Activated T-cell treated with anti-CD3 and anti-CD28 coated beads, Interleukin-2, amount 50 U/mL, for 1 hour (primary cell): ENCODE results near the gene PTPRN2.
A peak's percentile ranks its signal among the peaks of the same experiment; 100 is the strongest.

ENCODE experiments used
- DNase-seq: peaks from one replicate; pipeline ENCODE4 v3.0.0-alpha.2; 2020

Gene PTPRN2

DNA sequence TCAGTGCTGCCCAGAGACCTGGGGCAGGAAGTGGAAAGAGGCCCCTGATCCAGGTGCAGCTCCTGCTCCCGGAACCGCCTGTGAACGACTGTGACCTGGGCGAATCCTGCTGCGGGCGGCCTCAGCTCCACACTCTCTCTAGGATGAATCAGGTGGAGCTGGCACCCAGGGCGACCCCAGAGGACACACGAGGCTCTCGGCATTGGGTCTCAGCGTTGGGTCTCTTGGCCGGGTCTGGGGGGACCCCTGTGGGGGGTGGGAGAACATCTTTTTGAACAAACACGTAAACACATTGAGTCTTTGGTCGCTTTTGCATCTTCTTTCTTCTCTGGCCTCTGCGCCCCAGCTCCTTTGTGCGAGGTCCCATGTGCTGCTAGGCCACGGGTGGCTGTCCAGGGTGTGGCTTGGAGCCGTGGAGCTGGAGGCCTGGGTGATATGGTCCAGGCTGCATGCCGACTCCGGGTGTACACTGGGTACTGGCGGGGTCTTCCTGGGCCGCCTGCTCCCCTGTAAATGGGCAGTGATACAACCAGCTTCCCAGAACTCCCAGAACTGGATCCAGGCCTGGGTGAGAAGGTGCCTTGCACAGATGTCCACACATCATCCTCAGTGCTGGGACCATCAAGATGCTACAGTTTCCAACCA lies 815.0 kb downstream of the PTPRN2 start:
- no peak for DNase-seq

DNA sequence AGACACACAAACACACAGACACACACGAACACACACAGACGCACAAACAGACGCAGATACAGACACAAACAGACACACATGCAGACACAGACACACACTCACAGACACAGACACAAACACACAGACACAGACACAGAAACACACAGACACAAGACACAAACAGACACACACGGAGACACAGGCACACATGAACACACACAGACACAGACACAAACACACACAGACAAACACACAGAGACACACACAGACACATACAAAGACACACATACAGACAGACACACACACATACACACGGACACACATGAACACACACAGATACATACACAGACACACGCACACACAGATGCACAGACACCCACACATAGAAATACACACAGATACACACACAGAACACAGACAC lies 815.9 kb downstream of the PTPRN2 start:
- no peak for DNase-seq

DNA sequence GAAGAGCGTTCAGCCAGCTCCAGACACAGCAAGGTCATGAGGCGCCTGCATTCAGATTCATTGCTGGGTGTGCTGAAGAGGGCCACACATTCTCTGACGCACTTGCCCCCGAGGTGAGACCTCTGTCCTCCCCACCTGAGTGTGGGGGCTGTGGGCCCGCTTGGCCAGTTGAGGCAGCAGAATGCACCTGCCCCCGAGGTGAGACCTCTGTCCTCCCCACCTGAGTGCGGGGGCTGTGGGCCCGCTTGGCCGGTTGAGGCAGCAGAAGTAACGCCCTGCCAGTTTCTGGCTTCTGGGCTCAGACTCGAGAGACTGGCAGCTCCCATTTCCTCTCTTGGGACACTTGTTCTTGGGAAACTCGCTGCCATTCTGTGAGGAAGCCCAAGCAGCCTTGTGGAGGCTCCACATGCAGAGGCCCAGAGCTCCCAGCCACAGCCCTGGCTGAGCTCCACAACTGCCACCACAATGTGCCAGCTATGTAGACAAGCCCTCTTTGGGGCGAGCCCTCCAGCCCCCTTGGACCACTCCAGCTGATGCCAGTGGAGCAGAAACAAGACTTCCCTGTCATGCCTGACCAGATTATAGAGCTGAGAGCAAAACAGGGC lies 816.8 kb downstream of the PTPRN2 start:
- no peak for DNase-seq

DNA sequence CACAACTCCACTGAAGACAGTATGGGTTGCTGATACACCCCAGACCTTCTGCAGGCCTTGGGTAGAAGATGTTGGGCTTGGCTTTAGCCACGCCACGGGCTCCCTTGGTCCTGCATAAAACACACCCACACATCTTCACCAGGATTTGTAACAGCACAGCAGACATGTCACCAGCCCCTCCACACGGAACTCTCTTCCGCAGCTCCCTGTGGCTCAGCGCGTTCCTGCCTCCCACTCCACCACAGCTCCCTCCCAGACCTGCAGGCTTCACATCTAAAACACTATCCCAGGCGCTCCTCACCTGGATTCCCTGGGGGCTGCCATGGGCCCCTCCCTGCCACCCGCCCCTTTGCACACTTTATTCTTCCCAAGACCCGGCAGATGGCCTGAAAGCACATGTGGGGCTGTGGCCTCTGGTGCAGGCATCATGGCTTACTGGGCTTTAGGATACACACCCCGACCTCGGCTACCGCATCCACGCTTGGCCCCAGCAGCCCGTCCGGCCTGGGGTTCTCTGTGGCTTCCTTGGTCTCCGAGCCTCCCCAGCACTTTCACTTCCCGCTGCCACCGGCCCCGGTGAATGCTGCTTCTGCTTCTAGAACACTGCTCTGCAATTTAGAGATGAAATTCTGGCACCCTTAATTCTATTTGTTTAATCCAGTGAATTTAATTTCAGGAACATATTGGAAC lies 818.0 kb downstream of the PTPRN2 start:
- DNase-seq: no peak

DNA sequence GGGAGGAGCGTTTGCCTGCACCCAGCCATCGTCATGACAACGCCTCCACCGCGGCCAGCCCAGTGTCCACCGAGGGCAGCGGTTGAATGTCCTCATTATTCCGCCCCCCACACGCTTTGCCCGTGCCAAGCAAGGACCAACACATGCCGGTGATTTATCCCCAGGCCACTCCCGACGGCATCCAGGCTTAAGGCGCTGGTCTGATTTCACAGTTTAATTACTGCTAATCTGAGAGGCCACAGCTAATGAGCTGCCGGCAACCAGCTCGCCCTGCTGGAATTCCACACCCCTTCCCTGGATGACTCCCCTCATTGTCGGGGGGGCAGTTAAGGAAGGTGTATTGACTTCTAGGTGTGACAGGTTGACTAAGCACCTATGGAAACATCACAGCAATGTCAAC lies 818.5 kb downstream of the PTPRN2 start:
- DNase-seq: no peak

DNA sequence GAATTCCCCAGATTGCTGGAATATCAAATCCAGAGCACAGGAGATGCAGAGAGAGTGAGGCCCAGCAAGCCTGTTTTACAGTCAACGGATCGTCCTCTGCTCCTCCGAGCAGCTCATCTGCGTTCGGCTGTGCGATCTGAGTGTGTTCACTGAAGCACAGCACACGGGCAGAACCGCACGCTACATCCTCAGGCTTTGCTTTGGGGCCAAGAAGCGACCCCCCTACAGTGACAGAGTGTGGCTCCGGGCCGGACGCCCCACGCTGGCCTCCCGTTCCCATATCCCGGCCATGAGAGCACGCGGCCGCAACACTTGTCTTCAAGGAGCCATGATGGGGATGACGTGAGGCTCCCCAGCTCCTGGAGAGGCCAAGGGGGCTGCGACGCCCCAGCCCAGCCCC lies 819.4 kb downstream of the PTPRN2 start:
- DNase-seq: no peak

DNA sequence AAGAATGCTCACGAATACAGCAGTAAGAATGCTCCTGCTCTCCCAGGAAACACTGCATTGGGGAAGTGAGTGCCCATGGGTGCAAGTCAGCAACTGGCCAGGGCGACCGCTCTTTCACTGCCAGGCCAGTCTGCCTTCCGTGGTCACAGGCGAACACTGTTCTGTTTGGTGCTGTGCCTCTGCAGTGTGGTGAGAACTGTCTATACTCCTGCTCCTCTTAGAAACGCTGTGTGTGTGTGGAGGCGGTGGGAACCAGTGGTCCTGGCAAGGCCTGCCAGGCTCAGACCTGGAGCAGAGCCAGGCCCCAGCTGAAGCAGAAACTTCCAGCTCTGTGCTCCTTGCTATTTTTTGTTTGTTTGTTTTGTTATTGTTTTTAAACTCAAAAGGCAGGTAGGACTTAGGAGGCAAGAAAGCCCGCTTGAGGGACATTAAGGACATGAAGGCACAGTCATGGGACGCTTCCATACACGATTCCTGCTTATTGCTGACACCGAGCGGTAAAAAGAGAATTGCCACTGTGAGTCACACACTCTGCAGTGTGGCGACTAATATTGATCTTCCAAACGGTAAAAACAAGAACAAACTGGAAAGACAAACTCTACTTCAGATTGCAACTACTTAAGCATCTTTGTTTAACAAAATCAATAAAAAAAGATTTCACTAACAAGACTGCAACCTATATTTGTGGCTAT lies 820.0 kb downstream of the PTPRN2 start:
- no peak for DNase-seq

DNA sequence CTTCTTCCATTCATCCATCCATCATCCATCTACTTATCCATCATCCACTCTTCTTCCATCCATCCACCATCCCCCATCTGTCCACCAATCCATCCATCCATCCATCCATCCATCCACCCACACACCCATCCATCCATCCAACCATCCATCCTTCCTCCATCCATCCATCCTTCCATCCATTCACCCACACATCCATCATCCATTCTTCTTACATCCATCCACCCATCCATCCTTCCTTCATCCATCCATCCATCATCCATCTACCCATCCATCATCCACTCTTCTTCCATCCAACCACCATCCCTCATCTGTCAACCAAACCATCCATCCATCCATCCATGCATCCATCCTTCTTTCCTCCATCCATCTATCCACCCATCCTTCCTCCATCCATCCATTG lies 821.5 kb downstream of the PTPRN2 start:
- DNase-seq: no peak

DNA sequence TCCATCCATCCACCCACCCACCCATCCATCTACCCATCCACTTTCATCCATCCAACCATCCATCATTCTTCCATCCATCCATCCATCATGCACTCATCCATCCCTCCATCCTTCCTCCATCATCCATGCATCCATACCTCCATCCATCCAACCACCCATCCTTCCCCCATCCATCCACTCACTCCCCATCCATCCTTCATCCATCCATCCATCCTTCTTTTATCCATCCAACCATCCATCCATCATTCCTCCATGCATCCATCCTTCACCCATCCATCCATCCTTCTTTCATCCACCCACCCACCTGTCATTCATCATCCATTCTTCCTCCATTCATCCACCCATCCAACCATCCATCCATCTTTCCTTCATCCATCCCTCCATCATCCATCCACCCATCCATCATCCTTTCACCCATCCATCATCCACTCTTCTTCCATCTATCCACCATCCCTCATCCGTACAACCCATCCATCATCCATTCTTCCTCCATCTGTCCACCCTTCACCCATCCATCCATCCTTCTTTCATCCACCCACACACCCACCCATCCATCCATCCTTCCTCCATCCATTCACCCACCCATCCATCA lies 822.6 kb downstream of the PTPRN2 start:
- no peak for DNase-seq

DNA sequence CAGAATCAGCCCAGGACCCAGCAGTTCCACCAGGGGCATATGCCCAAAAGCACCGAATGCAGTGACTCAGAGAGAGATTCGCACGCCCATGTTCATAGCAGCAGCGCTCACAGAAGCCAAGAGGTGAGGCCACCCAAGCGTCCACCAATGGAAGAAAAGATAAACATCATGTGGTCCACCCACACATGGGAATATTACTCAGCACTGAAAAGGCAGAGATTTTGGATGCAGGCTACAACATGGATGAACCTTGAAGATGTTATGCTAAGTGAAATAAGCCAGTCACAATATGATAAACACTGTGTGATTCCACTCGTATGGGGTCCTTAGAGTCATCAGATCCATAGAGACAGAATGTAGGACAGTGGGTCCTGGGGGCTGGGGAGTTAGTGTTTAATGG lies 823.4 kb downstream of the PTPRN2 start:
- no peak for DNase-seq

DNA sequence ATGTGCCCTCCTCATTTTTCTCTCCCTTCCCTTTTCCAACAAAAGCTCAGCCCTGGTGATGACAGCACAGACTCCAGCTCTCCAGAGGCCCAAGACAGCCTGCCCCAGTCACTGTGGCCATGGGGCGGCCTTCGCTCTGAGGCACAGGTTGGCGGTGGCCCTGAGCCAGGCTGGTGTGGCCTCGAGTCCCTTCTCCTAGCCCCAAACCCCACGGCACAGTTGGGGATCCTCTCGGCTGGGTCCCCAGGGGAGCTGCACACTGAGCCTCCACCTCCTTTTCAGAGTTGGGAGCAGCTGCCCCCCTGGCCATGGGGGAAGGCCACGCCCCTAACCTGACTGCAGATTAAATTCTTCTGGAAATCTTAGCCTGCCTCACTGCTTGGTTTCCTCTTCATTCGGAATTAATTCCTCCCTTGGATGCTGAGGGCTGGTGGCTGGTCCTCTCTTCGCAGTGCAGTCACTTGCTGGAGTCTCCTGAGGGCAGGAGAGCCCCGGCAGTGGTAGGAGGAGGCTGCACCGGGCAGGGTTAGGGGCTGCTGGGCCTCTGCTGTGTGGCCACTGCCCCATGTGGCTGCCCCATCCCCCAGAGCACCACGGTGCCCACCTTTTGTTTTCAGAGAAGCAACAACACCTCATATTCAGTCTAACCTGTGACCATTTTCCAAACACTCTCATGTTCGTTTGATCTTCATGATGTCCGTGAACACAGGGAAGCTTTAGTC lies 824.2 kb downstream of the PTPRN2 start:
- no peak for DNase-seq

DNA sequence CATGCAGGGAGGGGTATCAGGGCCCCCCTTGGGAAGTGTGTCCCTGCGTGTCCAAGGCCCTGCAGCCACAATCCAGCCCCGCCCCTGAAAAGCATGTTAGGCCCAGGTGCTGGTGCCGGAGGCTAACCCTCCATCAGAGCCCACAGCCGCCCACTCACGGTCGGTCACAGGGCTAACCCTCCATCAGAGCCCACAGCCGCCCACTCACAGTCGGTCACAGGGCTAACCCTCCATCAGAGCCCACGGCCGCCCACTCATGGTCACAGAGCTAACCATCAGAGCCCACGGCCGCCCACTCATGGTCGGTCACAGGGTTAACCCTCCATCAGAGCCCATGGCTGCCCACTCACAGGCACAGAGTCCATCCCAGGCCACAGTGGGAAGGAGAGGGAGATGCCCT lies 824.8 kb downstream of the PTPRN2 start:
- DNase-seq: no peak

DNA sequence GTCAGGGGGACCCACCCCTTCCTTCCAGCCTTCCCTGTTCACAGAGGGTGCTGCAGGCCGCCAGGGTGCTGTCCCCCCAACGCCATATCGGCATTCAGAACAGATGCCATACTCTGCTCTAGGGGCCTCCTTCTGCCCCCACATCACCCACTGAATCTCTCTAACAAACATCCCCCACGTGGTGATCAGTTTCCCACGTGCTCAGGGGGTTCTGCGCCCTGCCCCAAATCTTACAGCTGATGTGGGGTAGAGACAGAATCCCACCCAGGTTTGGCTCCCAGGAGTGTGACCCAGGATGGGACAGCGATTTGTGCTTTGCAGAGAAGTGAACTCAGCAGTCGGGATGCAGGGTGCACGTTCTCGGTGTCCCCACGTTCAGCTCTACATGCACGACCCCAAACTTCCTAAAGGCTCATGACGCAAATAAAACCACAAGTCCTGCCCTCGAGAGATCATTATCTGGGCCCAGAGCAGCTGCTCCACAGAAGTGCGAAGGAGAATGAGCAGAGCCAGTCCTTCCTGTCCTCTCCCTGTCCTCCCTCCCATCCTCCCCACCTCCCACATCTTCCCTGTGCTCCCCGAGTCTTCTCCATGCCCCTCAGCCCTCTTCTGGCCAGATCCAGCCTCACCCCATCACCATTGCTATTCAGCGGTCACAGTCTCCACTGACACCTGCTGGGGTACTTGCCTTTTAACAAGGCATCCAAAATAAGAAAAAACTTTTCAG lies 827.5 kb downstream of the PTPRN2 start:
- DNase-seq: no peak

DNA sequence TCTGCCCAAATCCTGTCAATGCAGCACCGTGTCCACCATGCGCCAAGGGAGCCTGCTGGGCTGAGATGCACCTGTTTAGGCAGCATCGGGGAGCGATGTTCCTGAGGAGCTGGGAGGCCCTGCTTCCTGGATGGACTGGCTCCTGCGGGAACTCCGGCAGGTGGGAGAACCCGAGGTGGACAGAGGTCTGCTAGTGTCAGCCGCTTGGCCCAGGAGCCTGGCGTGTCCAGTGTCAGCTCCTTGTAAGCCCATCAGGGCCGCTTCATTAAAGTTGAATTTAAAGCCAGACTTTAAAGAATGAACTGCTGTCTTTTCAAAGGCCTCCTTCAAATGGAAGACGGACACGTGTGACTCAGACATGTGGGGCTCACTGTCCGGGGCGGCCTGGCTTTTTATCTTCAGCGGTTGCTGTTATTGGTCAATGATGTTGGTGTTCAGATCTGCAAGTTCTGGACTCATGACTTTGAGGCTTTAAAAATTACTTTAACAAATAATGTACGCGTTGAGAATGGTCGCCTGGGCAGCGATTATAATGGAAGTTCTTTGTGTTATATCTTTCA lies 828.3 kb downstream of the PTPRN2 start:
- no peak for DNase-seq

DNA sequence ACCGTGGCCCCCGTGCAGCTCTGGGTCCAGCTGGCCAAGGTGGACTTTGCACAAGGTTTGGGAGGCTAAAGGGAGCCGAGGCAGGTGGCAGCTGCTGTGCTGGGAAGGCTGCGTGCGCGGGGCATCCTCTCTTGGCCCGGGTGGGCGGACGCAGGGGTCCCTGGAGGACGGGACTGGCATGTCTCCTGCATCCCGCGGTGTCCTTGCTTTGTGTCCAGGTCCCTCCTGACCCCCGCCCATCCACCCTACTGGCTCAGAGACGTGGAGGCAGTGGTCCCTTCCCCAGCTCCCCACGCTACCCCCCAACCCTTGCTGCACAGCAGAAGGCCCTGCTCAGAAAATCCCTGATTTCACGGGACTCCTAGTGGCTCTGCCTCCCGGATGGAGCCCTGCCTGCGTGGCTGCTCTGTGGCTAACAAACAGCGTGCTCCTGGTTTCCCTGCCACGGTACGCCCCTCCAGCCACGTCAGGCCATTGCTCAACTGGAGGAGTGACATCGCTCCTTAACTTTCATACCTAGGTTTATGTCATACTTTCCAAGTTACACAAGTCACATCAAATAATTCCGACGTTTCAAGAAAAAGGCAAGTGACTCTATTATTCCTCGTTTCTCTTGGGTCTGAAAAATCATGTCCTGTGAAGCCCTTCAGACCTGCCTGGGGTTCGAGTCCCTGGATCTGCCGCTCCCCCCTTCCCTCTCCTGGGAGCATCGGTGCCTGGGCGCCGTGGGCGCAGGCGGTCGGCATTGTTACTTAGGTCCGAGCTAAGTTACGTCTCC lies 829.0 kb downstream of the PTPRN2 start:
- no peak for DNase-seq

DNA sequence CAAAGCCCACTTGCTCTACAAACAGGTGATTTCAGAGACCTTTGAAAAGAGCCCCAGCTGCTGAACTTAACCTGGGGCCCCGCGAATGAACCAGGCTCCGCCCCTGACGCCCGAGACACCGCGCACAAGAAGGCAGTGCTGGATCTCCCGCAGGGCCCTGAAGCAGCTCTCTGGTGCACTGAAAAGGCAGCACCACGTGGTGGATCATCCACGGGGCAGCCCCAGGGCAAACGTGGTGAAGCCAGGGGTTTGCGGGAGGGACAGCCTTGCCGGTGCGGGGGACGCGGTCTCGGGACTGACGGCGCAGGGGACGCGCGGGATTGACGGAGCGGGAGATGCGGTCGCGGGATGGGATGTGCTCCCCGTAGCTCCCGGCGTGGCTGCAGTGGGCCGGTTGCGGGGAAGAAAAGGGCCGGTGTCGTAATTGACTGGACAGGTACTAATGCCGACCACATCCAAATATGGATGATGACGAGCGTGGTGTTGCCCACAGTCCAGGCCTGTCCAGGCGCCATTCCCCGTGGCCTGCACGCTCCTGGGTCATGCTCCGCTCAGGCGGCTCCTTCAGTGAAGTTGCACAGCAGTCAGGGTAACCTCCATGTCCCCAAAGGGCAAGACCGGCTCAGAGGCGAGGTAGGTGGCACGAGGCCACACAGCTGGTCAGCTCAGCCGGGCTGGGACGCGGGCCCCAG lies 829.7 kb downstream of the PTPRN2 start:
- no peak for DNase-seq

DNA sequence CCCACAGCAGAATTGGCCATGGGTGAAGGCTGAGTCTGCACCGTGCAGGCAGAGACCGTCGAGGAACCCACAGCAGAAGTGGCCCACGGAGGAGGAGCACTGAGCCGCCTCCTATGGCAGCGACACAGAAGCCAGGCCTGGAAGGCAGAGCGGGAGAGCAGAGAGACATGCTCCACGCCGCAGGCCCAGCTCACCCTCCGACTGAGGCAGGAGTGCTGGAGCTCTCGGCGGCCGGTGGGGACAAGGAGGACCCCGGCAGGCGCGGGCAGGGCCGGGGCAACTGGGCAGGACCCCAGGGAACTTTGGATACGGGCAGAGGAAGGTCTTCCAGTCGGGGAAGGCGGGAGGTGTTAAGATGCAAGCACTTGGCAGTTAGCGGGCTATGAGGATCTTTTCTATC lies 830.4 kb downstream of the PTPRN2 start:
- peak; percentile 10 for DNase-seq

DNA sequence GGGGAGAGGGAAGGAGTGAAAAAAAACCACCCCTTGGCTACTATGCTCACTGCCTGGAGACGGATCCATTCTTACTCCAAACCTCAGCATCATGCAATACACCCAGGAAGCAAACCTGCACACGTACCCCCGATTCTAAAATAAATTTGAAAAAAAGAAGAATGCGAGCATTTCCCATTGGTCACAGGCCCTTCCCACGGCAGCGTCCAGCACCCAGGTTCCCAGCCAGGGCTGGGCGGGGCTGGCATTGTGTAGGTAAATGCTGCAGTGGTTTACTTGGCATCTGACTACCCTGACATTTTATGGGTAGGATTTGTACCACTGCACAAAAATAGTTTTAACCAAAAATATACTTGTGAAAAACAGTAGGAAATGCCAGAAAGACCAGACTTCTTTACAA lies 831.9 kb downstream of the PTPRN2 start:
- DNase-seq: peak; percentile 4

DNA sequence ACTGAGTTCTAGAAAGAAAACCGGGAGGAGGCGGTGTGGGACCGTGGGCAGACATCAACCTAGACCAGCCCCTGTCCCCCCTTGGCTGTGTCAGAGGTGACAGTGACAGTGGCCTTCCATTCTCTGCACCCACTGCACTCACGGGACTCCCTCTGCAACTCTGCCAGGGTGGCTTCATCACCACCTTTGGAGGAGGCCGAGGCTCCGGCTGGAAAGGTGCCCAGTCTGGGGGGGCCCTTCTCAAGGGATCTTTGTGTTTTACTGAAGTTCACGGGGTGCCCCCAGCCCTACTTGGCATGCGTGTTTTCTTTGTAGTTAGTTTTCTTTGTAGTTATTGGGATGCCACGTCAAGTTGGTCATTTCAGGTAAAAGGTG lies 833.2 kb downstream of the PTPRN2 start:
- DNase-seq: no peak

DNA sequence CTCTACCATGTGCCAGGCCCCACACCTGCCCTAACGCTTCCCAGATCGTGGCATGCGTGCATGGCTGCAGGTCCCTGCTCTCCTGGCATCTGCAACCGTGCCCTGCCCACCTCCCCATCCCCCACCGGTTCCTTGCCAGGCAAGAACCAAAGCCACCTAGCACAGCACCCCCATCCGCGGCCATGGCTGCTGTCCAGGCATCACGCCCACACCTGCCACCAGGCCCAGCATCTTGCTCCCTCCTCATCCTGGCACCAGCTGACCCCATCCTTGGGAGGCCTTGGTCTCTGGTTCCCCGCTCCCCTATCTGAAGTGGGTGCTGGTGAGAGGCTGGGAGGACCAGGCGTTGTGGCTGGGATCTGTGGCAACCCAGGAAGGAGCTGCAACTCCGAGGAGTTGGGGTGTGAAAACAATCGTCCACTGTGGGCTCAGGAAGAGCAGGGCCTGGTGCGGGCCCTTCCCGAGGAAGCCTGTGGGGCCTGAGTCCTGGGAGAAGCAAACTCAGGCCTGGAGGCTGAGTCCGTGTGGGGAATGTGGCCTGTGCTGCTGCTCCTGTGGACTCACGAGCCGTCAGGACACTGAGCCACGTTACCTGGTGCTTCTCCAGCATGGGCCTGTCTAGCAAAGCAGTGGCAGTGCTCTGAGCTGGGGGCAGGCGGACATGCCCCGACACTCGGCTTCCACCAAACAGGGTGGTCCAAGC lies 833.8 kb downstream of the PTPRN2 start:
- peak; percentile 10 for DNase-seq
